ENCODE results near the gene PCDHGB5.
"Not testable (repeated sequence)": the region's sequence is repeated elsewhere in the genome, so short reads cannot be mapped to it uniquely, and the experiment has no call there.

The PCDHGB5 gene

GRCh38 chr5:141397756-141398551 is at the start of gene PCDHGB5:
TSS of gene PCDHGB5 (plus strand) at chr5:141397947. CDS start at chr5:141398128, 181 bp downstream.
- DNase-seq = peak; percentile 53 to 75 (median 72)

- peak in 2 of 3 donors; percentile 31 to 51 for DNase-seq
Observed at GRCh38 chr5:141349917-141350619, 47.7 kb upstream of the PCDHGB5 start, which contains the start of gene PCDHGB1. TSS of gene PCDHGB1 (plus strand) at chr5:141350099. CDS start at chr5:141350261, 162 bp downstream.

- no peak for DNase-seq
Observed at GRCh38 chr5:141351591-141351990, 46.2 kb upstream of the PCDHGB5 start.

GRCh38 chr5:141354900-141355469 is 42.8 kb upstream of the PCDHGB5 start, which contains the start of gene PCDHGA4:
TSS of gene PCDHGA4 (plus strand) at chr5:141355021. CDS start at chr5:141355108, 87 bp downstream.
- DNase-seq = peak in 1 of 3 donors; percentile 11

GRCh38 chr5:141355641-141356040 is 42.1 kb upstream of the PCDHGB5 start:
- DNase-seq = no peak

GRCh38 chr5:141356133-141356532 is 41.6 kb upstream of the PCDHGB5 start:
- DNase-seq = no peak

GRCh38 chr5:141356950-141357349 is 40.8 kb upstream of the PCDHGB5 start:
- DNase-seq = no peak

- DNase-seq = peak; percentile 31 to 43 (median 38)
Observed at GRCh38 chr5:141359790-141360426, 37.8 kb upstream of the PCDHGB5 start, which contains the start of gene PCDHGB2. TSS of gene PCDHGB2 (plus strand) at chr5:141359994. CDS start at chr5:141360136, 142 bp downstream.

- no peak for DNase-seq
Observed at GRCh38 chr5:141360685-141361084, 37.1 kb upstream of the PCDHGB5 start.

GRCh38 chr5:141362719-141363118 is 35.0 kb upstream of the PCDHGB5 start:
- no peak for DNase-seq

GRCh38 chr5:141363952-141364660 is 33.6 kb upstream of the PCDHGB5 start, which contains the start of gene PCDHGA5:
TSS of gene PCDHGA5 (plus strand) at chr5:141364162. CDS start at chr5:141364331, 169 bp downstream.
- no peak for DNase-seq

- DNase-seq = no peak
Observed at GRCh38 chr5:141366016-141366896, 31.5 kb upstream of the PCDHGB5 start.

GRCh38 chr5:141369994-141370848 is 27.5 kb upstream of the PCDHGB5 start, which contains the start of gene PCDHGB3:
TSS of gene PCDHGB3 (plus strand) at chr5:141370242. CDS start at chr5:141370395, 153 bp downstream.
- peak; percentile 34 to 51 (median 39) for DNase-seq

GRCh38 chr5:141371572-141372475 is 25.9 kb upstream of the PCDHGB5 start:
- no peak for DNase-seq

- DNase-seq = no peak
Observed at GRCh38 chr5:141373673-141374317, 24.0 kb upstream of the PCDHGB5 start, which contains the start of gene PCDHGA6. TSS of gene PCDHGA6 (plus strand) at chr5:141373891. CDS start at chr5:141374084, 193 bp downstream.

GRCh38 chr5:141374627-141375026 is 23.1 kb upstream of the PCDHGB5 start:
- DNase-seq = no peak

- DNase-seq = not testable (repeated sequence)
Observed at GRCh38 chr5:141375444-141376155, 22.1 kb upstream of the PCDHGB5 start.
